ENCODE measurements around the gene ZNF620. TPM values are rescaled to one million over a fixed set of nuclear protein-coding genes. Genes with fewer than 3 reads are reported as not detected.

The ZNF620 gene
- total and polyA plus RNA-seq, 2 experiments from 2014 or later: 14.1 to 18.0 TPM

DNA sequence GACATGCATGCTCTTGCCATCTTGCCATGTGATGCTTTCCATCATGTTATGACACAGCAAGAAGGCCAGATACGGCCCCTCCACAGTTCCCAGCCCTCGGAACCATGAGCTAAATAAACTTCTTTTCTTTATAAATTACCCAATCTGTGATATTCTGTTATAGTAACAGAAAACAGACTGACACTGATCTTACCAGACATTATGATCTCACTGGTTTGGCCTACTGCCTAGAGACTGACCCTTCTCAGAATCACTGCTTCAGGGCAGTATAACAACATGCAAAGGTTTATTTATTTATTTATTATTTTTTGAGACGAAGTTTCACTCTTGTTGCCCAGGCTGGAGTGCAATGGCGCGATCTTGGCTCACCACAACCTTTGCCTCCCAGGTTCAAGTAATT lies 14.9 kb upstream of the ZNF620 start:
- Histone ChIP-seq H3K27me3 (ENCODE audit: insufficient read depth) (no peaks in the 10 kb centered on the region), H3K4me1 (ENCODE audit: insufficient read depth) (no peaks in the 10 kb centered on the region), H3K4me3 (no peak overlapping the region), H3K27ac (ENCODE audit: low read depth) (no peak overlapping the region), H3K79me2 (replicated peaks; ENCODE audit: insufficient read depth) (no peaks in the 10 kb centered on the region), H3K9me2 (ENCODE audit: insufficient read depth) (no peaks in the 10 kb centered on the region), H3K4me2 (no peak overlapping the region), H4K20me1 (replicated peaks; ENCODE audit: insufficient read depth) (no peaks in the 10 kb centered on the region), H3K36me3 (ENCODE audit: insufficient read depth) (peaks cover 21% of the 10 kb centered on the region), H3F3A (replicated peaks; ENCODE audit: low read depth) (no peaks in the 10 kb centered on the region), H2AFZ (no peak overlapping the region)
- ATAC-seq: no peak
- peaks cover 40% of the 10 kb centered on the region for H3K36me3 Mint-ChIP-seq (ENCODE audit: low read depth)
- H3K27me3 Mint-ChIP-seq (ENCODE audit: insufficient read depth, low read depth, poor library complexity): peaks cover 4% of the 10 kb centered on the region
- no peak for TF ChIP-seq EZH2phosphoT487 (IDR thresholded peaks at IDR 0.05; ENCODE audit: unreplicated experiment)
- TF ChIP-seq, protein P1, sequence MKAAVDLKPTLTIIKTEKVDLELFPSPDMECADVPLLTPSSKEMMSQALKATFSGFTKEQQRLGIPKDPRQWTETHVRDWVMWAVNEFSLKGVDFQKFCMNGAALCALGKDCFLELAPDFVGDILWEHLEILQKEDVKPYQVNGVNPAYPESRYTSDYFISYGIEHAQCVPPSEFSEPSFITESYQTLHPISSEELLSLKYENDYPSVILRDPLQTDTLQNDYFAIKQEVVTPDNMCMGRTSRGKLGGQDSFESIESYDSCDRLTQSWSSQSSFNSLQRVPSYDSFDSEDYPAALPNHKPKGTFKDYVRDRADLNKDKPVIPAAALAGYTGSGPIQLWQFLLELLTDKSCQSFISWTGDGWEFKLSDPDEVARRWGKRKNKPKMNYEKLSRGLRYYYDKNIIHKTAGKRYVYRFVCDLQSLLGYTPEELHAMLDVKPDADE (IDR thresholded peaks at IDR 0.05): no peak
- peaks cover 14% of the 10 kb centered on the region; the same call in 2 of the 3 replicates for H3K4me1 Mint-ChIP-seq
- DNase-seq (ENCODE audit: low spot score): no peak
- H3K27ac Mint-ChIP-seq: no peak overlapping the region
- peaks cover 28% of the 10 kb centered on the region for H3K9me3 Mint-ChIP-seq
- no peak overlapping the region for H3K4me3 Mint-ChIP-seq

DNA sequence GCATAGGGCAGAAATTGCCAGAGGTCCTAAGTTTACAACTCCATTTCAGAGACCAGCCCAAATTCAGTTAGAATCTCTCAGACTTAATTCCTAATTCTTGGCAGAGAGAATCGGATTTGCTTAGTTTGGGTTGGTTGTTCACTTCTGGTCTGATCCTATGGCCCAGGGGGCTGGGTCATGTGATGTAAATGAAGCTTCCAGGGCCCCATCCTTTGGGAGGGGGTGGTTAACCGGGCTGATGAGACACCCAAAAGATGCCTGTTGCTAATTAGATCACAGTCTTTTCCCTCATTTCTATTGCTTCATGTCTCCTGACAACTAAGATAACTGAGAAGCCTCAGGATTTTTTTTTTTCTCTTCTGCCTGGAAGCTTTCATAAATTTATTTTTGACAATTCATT lies 11.1 kb upstream of the ZNF620 start:
- Histone ChIP-seq H2AFZ (no peak overlapping the region), H3K79me2 (replicated peaks; ENCODE audit: insufficient read depth) (no peaks in the 10 kb centered on the region), H3K4me1 (ENCODE audit: insufficient read depth) (no peaks in the 10 kb centered on the region), H3K4me3 (no peak overlapping the region), H3K4me2 (no peak overlapping the region), H4K20me1 (replicated peaks; ENCODE audit: insufficient read depth) (no peaks in the 10 kb centered on the region), H3K36me3 (ENCODE audit: insufficient read depth) (no peaks in the 10 kb centered on the region), H3K27ac (ENCODE audit: low read depth) (no peak overlapping the region), H3F3A (replicated peaks; ENCODE audit: low read depth) (no peaks in the 10 kb centered on the region), H3K27me3 (ENCODE audit: insufficient read depth) (no peaks in the 10 kb centered on the region), H3K9me2 (ENCODE audit: insufficient read depth) (no peaks in the 10 kb centered on the region)
- H3K27ac Mint-ChIP-seq: no peak overlapping the region; the same call in 1 of the 2 replicates
- peaks cover 8% of the 10 kb centered on the region; the same call in 2 of the 3 replicates for H3K36me3 Mint-ChIP-seq (ENCODE audit: low read depth)
- H3K4me1 Mint-ChIP-seq: peaks cover 14% of the 10 kb centered on the region; the same call in 2 of the 3 replicates
- H3K9me3 Mint-ChIP-seq: peaks cover 3% of the 10 kb centered on the region; the same call in 1 of the 3 replicates
- ATAC-seq (peak; percentile 43; the same call in 2 of the 3 replicates), DNase-seq (ENCODE audit: low spot score) (no peak)
- no peak overlapping the region for H3K4me3 Mint-ChIP-seq
- peaks cover 6% of the 10 kb centered on the region for H3K27me3 Mint-ChIP-seq (ENCODE audit: insufficient read depth, low read depth, poor library complexity)
- TF ChIP-seq, protein P2, sequence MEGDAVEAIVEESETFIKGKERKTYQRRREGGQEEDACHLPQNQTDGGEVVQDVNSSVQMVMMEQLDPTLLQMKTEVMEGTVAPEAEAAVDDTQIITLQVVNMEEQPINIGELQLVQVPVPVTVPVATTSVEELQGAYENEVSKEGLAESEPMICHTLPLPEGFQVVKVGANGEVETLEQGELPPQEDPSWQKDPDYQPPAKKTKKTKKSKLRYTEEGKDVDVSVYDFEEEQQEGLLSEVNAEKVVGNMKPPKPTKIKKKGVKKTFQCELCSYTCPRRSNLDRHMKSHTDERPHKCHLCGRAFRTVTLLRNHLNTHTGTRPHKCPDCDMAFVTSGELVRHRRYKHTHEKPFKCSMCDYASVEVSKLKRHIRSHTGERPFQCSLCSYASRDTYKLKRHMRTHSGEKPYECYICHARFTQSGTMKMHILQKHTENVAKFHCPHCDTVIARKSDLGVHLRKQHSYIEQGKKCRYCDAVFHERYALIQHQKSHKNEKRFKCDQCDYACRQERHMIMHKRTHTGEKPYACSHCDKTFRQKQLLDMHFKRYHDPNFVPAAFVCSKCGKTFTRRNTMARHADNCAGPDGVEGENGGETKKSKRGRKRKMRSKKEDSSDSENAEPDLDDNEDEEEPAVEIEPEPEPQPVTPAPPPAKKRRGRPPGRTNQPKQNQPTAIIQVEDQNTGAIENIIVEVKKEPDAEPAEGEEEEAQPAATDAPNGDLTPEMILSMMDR (conservative IDR thresholded peaks at IDR 0.05; ENCODE audit: low read depth in 2 of 2): no peak
- TF ChIP-seq EZH2 (IDR thresholded peaks at IDR 0.05; ENCODE audit: low read depth, unreplicated experiment) (no peak), NANOG (IDR thresholded peaks at IDR 0.05; ENCODE audit: borderline replicate concordance) (no peak), ZNF114 (CRISPR knock-in tag; IDR thresholded peaks at IDR 0.05) (no peak), POLR2AphosphoS5 (IDR thresholded peaks at IDR 0.05; ENCODE audit: low read depth) (no peak), STAT1 (IDR thresholded peaks at IDR 0.05; ENCODE audit: unreplicated experiment) (no peak), JUNB (IDR thresholded peaks at IDR 0.05; ENCODE audit: unreplicated experiment) (no peak), ZNF331 (CRISPR knock-in tag; IDR thresholded peaks at IDR 0.05; ENCODE audit: low read depth) (no peak)
- TF ChIP-seq, protein P3, sequence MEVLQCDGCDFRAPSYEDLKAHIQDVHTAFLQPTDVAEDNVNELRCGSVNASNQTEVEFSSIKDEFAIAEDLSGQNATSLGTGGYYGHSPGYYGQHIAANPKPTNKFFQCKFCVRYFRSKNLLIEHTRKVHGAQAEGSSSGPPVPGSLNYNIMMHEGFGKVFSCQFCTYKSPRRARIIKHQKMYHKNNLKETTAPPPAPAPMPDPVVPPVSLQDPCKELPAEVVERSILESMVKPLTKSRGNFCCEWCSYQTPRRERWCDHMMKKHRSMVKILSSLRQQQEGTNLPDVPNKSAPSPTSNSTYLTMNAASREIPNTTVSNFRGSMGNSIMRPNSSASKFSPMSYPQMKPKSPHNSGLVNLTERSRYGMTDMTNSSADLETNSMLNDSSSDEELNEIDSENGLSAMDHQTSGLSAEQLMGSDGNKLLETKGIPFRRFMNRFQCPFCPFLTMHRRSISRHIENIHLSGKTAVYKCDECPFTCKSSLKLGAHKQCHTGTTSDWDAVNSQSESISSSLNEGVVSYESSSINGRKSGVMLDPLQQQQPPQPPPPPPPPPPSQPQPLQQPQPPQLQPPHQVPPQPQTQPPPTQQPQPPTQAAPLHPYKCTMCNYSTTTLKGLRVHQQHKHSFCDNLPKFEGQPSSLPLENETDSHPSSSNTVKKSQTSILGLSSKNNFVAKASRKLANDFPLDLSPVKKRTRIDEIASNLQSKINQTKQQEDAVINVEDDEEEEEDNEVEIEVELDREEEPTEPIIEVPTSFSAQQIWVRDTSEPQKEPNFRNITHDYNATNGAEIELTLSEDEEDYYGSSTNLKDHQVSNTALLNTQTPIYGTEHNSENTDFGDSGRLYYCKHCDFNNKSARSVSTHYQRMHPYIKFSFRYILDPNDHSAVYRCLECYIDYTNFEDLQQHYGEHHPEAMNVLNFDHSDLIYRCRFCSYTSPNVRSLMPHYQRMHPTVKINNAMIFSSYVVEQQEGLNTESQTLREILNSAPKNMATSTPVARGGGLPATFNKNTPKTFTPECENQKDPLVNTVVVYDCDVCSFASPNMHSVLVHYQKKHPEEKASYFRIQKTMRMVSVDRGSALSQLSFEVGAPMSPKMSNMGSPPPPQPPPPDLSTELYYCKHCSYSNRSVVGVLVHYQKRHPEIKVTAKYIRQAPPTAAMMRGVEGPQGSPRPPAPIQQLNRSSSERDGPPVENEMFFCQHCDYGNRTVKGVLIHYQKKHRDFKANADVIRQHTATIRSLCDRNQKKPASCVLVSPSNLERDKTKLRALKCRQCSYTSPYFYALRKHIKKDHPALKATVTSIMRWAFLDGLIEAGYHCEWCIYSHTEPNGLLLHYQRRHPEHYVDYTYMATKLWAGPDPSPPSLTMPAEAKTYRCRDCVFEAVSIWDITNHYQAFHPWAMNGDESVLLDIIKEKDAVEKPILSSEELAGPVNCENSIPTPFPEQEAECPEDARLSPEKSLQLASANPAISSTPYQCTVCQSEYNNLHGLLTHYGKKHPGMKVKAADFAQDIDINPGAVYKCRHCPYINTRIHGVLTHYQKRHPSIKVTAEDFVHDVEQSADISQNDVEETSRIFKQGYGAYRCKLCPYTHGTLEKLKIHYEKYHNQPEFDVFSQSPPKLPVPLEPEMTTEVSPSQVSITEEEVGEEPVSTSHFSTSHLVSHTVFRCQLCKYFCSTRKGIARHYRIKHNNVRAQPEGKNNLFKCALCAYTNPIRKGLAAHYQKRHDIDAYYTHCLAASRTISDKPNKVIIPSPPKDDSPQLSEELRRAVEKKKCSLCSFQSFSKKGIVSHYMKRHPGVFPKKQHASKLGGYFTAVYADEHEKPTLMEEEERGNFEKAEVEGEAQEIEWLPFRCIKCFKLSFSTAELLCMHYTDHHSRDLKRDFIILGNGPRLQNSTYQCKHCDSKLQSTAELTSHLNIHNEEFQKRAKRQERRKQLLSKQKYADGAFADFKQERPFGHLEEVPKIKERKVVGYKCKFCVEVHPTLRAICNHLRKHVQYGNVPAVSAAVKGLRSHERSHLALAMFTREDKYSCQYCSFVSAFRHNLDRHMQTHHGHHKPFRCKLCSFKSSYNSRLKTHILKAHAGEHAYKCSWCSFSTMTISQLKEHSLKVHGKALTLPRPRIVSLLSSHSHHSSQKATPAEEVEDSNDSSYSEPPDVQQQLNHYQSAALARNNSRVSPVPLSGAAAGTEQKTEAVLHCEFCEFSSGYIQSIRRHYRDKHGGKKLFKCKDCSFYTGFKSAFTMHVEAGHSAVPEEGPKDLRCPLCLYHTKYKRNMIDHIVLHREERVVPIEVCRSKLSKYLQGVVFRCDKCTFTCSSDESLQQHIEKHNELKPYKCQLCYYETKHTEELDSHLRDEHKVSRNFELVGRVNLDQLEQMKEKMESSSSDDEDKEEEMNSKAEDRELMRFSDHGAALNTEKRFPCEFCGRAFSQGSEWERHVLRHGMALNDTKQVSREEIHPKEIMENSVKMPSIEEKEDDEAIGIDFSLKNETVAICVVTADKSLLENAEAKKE (CRISPR knock-in tag; IDR thresholded peaks at IDR 0.05): no peak
- TF ChIP-seq, protein P1 (IDR thresholded peaks at IDR 0.05): no peak

Data from GM23338 (cell line).